GM19025 (cell line): Measurements from ENCODE around the gene THSD8.
"Not testable (repeated sequence)": the region's sequence is repeated elsewhere in the genome, so short reads cannot be mapped to it uniquely, and the experiment has no call there.

Experiments
- ATAC-seq: cut with Tn5 transposase; IDR thresholded peaks from one replicate; pipeline ENCODE4 v1.9.1; 2021; ENCODE audit warnings: mild to moderate bottlenecking, low read depth, moderate library complexity; ENCODE audit not compliant: unreplicated experiment

The THSD8 gene

DNA sequence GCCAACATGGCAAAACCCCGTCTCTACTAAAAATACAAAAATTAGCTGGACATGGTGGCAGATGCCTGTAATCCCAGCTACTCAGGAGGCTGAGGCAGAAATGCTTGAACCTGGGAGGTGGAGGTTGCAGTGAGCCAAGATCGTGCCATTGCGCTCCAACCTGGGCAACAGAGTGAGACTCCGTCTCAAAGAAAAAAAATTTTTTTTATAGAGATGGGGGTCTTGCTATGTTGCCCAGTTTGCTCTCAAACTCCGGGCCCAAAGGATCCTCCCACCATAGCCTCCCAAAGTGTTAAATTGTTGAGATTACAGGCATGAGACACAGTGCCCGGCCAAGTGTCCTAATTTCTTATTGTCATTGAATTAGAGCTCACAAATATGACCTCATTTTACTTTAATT is 15.3 kb downstream of the THSD8 start:
- ATAC-seq, result not testable (repeated sequence)

GRCh38 chr19:12817810-12818209 is 15.9 kb downstream of the THSD8 start:
- not testable (repeated sequence) for ATAC-seq

DNA sequence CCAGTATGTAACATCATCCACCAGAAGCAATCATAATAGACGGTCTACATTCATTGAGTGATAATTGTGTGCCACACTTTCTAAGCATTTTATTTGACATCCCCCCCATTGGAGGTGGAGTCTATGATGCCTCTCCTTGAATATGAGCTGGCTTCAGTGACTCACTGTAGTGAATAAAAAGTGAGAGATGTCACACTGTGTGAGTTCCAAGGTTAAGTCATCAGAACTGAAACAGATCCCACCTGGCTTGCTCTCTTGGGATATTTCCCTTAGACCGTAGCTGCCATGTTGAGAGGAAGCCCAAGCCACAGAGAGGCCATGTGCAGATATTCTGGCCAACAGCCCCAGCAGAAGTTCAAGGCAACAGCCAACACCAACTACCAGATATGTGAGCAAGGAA is 19.9 kb downstream of the THSD8 start:
- no peak for ATAC-seq

DNA sequence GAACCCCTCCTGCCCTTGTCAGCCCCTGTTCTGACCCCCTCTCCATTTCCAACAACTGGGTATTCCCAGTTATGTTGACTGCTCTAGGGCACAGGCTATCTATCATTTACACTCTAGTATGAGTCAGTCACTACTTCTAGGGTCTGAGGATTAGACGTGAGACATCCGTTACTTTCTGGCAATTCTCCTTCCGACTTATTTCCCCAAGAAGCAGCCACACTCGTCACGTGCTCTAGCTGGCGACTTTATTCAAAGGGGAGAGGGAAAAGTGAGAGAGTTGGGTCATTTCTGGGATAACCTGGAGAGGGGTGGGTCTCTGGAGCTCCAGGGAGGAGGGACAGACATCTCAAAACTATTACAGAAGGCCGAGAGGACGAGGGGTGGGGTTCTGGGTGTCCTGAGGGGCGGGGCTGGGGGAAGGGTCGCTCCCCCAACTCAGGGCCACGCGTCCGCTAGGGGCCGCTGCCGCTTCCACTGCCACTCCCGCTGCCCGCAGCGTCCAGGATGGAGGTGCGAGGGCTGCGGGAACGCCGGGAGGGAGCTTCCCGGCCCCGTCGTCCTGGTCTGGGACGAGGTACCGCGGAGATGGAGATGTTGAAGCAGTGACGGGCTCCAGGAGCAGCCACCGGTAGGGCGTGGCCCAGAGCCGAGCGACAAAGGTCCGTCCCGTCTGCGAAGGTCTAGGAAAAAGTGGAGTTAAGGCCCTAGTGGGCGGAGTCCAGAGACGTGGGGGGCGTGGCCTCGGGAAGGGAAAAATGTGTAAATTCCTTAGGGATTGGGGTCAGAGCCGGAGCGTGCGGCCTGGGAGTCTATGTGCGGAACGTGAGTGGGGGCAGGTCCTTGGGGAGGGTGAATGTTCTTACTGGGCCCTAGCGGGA is 23.6 kb downstream of the THSD8 start:
- ATAC-seq, result no peak

GRCh38 chr19:12828494-12828893 is 26.6 kb downstream of the THSD8 start:
- ATAC-seq, result no peak

DNA sequence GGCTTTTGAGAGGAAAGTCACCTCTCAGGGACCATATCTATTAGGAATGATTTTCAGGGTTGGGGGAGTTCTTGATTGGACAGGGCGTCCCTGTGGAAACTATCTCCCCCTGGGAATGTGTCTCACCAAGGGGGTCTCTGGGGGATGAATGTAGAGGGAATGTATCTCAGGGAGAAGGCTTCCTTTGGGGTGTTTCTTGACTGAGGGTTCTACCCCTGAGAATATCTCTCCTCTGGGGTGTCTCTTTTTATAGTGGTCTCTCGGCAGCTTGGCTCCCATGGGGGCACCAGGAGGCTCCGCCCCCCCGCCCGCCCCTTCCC is 31.5 kb downstream of the THSD8 start:
- no peak for ATAC-seq

DNA sequence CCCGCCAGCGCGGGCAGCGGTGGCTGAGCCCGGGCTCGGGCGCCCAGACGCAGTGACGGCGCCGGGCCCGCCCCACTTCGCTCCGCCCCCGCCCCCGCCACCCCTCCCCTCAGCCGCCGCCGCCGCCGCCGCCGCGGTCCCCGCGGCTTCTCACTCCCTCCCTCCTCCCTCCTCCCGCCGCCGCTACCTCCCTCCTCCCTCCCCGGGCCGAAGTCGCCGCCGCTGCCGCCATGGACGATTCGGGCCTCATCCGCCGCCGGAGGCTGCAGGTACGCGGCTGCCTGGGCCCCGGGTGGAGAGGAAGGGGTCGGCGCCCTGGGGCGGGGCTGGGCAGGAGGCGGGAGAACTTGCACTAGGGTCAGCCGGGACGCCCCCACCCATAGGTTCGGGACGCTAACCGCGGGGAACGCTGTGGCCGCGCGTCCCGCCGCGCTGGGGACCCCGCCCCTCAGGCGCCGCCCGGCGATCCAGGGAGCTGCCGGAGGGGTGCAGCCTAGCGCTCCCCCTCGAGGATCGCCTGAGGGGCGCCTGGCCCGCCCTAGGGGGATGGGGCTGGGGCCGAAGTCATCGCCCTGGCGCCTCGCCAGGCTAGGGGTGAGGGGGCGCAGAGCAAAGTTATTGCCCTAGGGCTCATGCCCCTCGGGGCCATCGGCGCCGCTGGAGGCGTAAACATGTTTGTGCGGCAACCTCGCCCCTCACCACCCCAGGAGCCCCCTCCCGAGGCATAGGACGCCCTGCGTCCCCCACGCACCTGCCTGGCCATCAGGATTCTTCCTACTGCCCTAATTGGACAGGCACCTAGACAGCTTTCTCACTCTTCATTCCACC is 32.1 kb downstream of the THSD8 start:
- no peak for ATAC-seq

GRCh38 chr19:12834566-12834943 is 32.7 kb downstream of the THSD8 start, which contains the start of gene RTBDN:
Gene RTBDN (minus strand): TSS chr19:12834579. CDS start chr19:12829979, 4,600 bp downstream.
- ATAC-seq, result no peak

GRCh38 chr19:12834976-12835757 is 33.3 kb downstream of the THSD8 start:
- ATAC-seq, result no peak

DNA sequence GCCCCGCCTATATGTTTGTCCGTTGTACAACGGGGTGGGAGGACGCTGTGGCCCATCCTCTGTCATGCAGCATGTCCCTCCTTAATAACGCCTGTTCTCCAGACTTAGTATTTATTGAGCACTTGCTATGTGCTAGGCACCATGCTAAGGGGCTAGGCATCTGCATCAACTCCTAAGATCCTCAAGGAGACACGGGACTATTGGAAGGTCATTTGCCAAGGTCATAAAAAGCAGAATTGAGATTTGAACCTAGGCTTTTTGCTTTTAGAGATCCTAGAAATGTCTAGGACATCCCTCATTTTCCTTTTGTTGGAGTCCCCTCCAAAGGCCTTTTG is 34.6 kb downstream of the THSD8 start:
- ATAC-seq, result no peak

GRCh38 chr19:12837225-12837624 is 35.4 kb downstream of the THSD8 start:
- ATAC-seq, result no peak

GRCh38 chr19:12838182-12838885 is 36.5 kb downstream of the THSD8 start, which contains the start of gene MAST1:
Gene MAST1 (plus strand): TSS chr19:12838515. CDS start chr19:12838573, 58 bp downstream.
- ATAC-seq, result no peak

DNA sequence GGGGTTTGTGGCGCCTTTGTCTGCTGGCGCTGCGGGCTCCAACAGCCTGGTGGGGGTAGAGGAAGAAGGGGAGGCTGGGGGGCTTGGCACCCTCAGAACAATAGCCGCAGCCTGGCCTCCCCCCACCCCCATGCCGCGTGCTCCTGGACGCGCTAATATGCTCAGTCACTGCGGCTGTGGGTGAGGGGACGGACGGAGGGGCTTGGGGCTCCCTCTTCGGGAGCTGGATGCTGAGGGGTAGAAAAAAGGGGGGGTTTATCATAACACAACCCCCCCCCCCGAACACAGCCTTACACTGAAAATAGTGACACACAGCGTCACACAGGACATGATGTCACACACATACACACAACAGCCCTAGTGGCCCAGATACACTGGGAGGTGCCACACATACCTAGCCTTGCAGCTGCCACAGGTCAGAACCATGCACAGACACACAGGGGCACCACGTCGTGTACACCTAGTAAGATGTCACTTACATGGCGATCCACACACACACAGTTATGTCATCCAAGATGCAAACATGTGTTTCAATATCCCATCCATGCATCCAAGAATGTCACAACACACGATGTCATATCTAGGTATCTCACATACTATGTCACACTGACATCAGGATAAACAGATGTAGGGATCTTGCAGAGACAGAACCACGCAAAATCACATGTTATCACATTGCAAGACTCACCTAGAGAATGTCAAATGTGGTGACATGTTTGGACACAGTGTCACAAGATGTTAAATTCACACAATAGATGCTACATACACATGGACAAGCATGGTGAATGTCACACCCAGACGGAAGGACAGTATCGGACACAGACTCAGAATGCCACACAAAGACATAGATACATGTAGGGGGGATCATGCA is 37.3 kb downstream of the THSD8 start:
- no peak for ATAC-seq

DNA sequence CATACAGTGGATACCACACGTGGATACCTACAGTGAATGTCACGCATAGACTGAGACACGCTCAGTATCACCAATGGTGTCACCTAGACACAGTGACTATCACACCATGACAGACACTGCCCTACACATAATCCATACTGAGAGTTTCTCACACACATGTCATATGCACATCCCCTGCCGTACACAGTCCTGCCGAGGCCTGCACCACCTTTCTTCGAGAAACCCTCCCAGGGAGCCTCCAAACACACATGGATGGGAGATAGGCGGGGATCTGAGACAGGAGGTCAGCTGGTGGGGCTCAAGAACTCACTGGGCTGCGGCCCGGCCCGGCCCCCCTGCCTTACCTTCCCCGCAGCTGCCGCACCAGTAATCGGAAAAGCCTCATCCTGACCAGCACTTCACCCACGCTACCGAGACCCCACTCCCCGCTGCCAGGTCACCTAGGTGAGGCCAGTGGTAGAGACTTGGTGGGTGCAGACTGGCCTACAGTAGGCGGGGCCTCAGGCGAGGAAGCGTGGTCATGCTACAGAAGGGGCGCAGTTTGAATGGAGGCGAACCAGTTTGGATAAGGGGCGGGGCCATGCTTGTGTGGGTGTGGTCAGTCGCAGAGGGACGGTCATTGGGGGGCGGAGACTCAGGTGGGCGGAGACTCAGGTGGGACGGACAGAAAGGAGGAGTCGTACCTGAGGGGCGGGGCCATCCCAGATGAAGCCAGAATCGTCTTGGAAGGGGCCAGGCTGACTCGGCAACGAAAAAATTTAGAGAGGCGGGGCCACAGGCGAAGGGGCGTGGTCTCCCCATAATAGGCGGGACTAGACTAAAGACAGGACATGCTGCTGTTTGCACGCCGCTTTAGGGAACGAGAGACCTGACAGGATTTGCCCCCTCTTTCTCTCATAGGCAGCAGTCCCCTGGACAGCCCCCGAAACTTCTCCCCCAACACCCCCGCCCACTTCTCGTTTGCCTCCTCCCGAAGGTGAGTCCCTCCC is 38.5 kb downstream of the THSD8 start:
- ATAC-seq, result no peak

DNA sequence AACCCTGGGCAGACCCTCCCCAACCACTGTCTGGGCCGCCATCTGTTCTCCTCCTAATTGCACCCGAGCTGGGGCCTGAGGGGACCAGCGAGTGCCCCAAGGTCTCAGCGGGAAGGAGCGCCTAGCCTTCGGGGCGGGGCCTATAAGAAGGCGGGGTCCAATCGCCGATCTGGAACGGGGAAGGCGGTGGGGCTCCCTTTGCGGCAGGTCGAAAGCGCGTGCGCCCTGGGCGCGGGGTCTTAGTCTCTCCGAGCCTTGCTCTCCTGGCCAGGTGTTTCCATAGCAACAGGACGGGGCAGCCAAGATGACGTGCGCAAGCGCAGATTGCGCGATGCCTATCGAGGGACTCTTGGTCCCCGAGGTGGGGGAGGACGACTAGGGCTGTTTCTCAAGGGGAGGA is 39.2 kb downstream of the THSD8 start:
- ATAC-seq, result no peak

- no peak for ATAC-seq
These were observed 40.6 kb downstream of the THSD8 start for GRCh38 chr19:12842511-12842910.

DNA sequence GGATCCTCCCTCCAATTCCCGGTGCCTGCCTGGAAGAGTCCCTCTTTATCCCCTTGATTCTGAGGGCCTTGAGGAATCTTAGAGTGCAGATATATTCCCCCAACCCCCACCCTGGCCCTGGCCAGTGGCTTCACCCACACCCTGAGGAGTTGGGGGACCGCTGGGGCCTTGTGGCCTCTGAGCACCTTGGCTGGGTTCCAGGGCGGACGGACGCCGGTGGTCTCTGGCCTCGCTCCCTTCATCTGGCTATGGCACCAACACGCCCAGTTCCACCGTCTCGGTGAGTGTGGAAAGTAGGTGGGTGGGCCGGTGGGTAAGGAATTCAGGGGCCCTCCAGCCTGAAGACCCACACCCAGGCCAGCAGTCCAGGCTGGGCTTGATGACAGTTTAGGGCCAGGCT is 41.5 kb downstream of the THSD8 start:
- ATAC-seq, result no peak

DNA sequence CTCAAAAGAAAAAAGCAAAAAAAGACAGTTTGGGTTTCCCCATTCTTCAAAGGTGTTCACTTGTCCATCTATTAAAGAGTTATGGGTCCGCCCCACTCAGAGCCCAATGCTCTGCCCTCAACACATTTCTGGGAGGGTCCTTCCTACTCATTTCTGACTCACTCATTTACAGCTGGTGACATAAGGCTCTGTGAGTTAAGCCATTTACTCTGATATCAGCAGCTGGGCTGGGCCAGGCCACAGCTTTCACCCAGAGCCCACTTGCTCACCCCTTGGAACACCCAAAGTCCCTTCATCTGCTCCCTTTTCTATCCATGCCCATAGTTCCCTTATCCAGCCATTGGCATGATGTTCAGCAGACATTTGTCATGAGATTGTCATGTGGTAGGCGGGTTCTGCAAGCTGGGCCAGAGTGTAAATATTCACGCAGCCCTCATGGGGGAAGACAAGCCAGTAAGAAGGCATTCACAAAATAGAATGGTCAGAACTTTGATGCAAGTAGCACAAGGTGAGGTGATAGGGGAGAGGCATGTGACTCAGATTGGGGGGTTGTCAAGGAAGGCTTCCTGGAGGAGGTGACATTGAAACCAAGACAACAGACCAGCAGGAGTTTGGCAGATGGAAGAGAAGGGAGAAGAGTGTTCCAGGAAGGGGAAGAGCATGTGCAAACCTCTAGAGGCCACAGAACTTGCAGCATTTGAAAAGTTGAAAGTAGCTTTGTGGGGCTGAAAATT is 42.3 kb downstream of the THSD8 start:
- ATAC-seq, result no peak
